ENCODE data around the gene FUT7.
"Not testable (repeated sequence)": the region's sequence is repeated elsewhere in the genome, so short reads cannot be mapped to it uniquely, and the experiment has no call there.

The FUT7 gene

DNA sequence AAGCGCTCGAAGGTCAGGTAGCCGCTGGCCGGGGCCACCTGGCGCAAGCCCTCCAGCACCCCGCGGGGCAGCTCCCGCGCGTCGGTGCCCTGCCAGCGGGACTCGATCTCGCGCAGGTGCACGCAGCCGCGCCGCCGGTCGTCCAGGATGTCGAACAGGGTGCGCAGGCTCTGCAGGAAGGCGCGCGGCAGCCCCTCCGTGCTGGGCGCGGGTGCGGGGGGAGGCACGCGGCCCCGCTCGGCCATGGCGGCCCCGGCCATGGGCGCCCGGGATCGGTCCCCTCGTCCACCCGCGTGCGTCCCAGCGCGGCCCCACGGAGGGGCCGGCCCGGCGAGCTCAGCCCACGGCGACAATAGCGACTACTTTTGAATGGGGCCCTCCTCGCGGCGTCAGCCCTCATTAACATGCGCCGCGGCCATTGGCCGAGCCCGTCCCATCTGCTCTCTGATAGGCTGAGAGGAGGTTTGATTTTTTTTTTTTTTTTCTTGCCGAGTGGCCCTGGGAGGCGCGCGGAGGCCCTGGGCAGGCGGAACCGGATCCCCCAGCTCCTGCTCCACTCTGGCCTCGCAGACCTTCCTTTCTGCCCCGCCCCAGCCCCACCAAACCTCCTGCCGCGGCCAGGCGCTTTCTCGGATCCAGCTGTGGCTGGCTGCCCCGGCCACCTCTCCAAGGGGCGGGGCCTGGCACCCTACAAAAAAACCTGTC, 38.5 kb upstream of the FUT7 start, which contains the start of gene SAPCD2:
Gene SAPCD2 (minus strand): TSS at position 357 of the 705 bp plus-strand sequence. CDS start 97 bp downstream, at position 260.
- Histone ChIP-seq H3K9me3 (ENCODE audit: control insufficient read depth, insufficient read depth, low read length) (no peaks in the 10 kb centered on the region), H3K4me1 (ENCODE audit: insufficient read depth, low read length) (peaks cover 12% of the 10 kb centered on the region)

DNA sequence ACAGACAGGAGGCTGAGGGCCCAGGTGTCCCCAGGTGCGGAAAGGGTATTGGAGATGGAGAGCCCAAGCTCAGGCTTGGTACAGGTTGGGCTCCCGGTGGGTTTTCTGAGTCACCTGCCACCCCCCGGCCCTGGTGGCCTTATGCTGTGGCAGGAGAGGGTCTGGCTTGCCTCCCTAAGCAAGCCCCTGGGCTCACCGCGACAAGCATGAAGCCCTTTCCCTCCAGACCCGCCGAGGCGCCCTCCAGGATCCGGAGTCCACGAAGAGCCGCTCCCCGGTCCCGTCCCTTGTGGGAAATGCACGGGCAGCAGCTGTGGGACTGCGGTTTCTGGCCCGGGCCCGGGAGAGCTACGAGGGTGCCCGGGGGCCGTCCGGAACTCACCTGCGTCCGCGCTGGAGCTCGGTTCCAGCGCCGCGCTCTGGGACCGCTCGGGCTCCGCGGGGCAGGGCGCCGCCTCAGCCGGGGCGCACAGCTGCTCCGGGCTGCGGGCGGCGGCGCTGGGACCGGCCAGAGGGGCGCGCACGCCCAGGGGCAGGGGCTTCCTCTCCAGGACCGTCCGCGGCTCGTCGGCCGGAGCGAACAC, 37.7 kb upstream of the FUT7 start:
- no peaks in the 10 kb centered on the region for H3K9me3 ChIP-seq (ENCODE audit: control insufficient read depth, insufficient read depth, low read length)
- H3K4me1 ChIP-seq (ENCODE audit: insufficient read depth, low read length): peaks cover 5% of the 10 kb centered on the region; the same call in 1 of the 2 replicates
- peak overlapping the region; percentile 76 for H3K9ac ChIP-seq (ENCODE audit: low read depth, low read length)
- H3K36me3 ChIP-seq (ENCODE audit: insufficient read depth, low read length): no peaks in the 10 kb centered on the region

More for the DNA sequence above, 38.5 kb upstream of the FUT7 start, which contains the start of gene SAPCD2:
- Histone ChIP-seq H3K9ac (ENCODE audit: low read depth, low read length) (peak within 1 kb of the TSS; percentile 76), H3K36me3 (ENCODE audit: insufficient read depth, low read length) (no peaks in the 10 kb centered on the region)

DNA sequence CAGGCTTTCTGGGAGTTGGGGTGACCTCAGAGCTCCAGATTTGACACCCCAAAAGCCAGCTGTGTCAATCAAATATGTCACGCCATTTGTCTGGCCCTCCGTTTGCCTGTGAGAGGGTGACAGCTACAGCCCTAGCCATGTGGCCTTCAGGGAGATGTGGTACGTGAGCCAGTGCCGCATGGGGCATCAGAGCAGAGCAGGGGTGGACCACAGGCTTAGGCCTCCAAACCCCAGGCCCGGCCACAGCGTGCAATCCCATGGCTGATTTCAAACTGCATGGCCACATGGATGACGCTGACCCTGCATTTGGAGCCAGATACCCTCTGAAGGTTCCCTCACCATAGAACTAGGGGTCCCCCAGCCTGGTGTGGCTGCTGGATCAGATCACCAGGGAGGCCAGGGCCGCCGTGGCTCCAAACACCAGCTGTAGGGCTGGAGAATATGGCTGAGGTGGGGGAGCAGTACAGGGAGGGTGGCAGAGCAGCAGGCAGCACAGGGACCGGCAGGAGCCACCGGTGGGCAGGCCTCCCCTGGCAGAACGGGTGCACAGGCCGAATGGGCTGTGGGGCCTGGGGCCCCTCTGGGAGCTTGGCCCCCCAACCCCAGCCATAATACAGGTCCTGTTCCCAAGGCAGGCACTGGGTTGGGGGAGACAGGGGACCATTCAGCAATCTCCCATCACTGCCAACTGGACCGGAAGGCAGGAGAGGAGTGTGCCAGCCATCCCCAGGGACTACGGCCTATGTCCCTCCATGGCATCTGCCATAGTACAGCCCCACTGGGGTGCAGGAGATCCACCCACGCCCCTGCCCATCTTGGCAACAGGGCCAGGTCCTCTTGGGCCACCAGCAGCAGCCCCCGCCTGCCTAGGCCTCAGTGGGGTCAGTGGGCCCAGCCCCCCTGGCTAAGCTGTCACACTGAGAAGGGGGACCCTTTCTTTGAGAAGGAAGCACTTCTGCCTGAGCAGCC, 36.9 kb upstream of the FUT7 start:
- Histone ChIP-seq H3K9me3 (ENCODE audit: control insufficient read depth, insufficient read depth, low read length) (no peaks in the 10 kb centered on the region), H3K9ac (ENCODE audit: low read depth, low read length) (peak overlapping the region; percentile 76; the same call in 1 of the 2 replicates), H3K36me3 (ENCODE audit: insufficient read depth, low read length) (no peaks in the 10 kb centered on the region), H3K4me1 (ENCODE audit: insufficient read depth, low read length) (peaks cover 4% of the 10 kb centered on the region; the same call in 1 of the 2 replicates)

DNA sequence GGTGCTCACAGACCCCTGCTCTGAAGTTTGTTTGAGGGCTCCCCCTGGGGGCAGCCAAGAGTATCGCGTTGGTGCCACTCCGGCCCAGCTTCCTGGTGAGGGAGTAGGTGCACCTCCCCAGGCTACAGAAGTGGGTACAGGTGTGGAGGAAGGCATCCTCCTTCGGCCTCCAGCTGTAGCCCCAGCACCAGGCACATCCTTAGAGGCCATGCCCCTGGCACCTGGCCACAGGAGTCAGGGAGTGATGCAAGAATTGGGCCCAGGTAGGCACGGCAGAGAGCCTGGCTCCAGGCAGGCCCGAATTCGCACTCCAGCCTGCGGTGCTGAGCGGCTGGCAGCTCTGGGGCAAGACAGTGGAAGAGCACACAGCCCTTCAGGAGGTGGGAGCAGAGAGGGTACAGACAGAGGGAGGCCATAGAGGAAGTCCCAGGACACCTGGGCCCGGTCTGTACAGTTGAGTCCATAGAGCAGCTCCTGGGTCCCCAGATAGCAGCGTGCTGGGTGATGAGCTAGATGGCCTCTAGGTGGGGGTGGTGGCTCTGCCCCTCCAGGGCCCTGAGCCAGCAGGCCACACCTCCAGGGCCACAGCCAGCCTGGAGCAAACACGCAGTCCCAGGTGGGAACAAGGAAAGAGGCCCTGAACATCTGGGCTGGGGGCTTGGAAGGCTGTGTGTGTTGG, 36.1 kb upstream of the FUT7 start:
- peaks cover 4% of the 10 kb centered on the region; the same call in 1 of the 2 replicates for H3K4me1 ChIP-seq (ENCODE audit: insufficient read depth, low read length)
- no peaks in the 10 kb centered on the region for H3K9me3 ChIP-seq (ENCODE audit: control insufficient read depth, insufficient read depth, low read length)
- no peak overlapping the region for H3K9ac ChIP-seq (ENCODE audit: low read depth, low read length)
- no peaks in the 10 kb centered on the region for H3K36me3 ChIP-seq (ENCODE audit: insufficient read depth, low read length)

DNA sequence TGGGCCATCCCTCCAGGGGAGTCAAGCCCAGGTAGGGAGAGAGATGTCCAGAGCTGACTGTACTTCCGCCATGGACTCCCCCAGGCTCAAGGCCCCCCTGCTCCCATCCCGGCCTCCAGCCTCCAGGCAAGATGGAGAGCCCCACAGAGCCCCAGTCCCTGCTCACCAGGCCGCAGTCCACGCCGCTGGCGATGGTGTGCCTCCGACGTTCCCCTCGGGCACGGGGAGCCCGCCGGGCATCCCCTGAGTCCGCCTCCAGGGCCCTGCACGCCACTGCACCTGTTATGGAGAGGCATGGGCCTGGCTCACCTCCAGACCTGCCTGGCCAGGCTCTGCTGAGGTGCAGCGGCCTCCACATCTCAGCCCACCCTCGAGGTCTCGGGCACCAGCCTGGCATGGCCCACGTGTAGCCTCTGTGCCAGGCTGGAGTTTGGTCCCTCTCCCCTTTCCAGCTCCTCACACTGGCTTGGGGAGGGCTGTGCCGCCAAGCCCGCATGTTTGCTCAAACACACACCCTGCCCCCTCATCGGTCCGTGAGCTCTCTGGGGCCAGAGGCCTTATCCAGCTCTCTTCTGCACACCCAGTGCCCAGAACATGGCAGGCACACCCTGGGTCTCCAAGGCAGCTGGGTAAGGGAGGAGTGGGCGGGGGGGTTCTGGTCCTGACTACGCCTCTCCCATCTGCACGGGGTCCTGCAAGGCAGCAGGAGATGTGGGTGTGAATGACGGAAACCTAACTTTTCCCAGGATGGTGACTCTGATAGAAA, 34.4 kb upstream of the FUT7 start:
- Histone ChIP-seq H3K9ac (ENCODE audit: low read depth, low read length) (no peak overlapping the region), H3K36me3 (ENCODE audit: insufficient read depth, low read length) (no peaks in the 10 kb centered on the region), H3K4me1 (ENCODE audit: insufficient read depth, low read length) (peaks cover 4% of the 10 kb centered on the region; the same call in 1 of the 2 replicates), H3K9me3 (ENCODE audit: control insufficient read depth, insufficient read depth, low read length) (no peaks in the 10 kb centered on the region)

DNA sequence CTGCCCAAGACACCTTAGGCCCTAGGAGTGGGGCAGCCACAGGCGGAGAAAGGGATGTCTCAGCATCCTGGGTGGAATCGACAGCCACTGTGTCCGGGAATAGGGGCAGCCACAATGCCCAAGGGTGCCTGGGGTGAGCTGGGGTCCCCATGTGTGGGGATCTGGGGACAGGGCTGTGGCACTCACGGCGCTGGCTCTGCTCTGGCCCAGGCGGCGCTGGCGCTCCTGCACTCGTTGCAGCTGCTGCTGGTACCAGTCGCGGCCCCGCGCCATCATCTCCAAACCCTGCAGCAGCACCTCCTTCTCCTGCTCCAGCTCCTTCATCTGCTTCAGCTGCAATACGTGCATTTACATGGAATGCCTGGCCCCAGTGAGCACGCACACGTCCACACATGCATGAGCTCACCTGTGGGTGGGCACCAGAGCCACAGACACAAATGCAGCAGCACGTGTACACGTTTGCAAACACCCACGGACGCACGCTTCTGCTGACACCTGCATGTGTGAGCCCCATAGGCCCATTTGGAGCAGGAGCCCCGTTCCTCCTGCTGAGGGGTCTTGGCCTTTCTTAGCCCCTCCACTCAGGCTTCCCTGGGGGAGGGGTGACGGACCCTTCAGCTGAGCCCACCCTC, 33.6 kb upstream of the FUT7 start:
- no peak overlapping the region for H3K9ac ChIP-seq (ENCODE audit: low read depth, low read length)
- no peaks in the 10 kb centered on the region for H3K36me3 ChIP-seq (ENCODE audit: insufficient read depth, low read length)
- peaks cover 4% of the 10 kb centered on the region; the same call in 1 of the 2 replicates for H3K4me1 ChIP-seq (ENCODE audit: insufficient read depth, low read length)
- no peaks in the 10 kb centered on the region for H3K9me3 ChIP-seq (ENCODE audit: control insufficient read depth, insufficient read depth, low read length)

DNA sequence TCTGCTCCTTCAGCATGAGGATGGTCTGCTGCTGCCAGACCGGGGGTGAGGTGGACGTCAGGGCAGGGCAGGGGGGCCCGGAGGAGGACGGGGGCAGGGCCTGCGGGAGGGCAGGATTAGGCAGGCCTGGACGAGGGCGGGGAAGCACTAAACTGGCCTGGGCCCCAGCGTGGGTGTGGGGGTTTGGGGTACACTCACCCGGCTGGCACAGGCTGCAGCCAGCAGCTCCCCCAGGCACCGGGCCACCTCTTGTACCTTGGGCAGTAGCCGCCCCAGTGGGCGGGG, 32.9 kb upstream of the FUT7 start:
- H3K9ac ChIP-seq (ENCODE audit: low read depth, low read length): no peak overlapping the region
- peaks cover 4% of the 10 kb centered on the region; the same call in 1 of the 2 replicates for H3K4me1 ChIP-seq (ENCODE audit: insufficient read depth, low read length)
- H3K9me3 ChIP-seq (ENCODE audit: control insufficient read depth, insufficient read depth, low read length): no peaks in the 10 kb centered on the region
- H3K36me3 ChIP-seq (ENCODE audit: insufficient read depth, low read length): no peaks in the 10 kb centered on the region

DNA sequence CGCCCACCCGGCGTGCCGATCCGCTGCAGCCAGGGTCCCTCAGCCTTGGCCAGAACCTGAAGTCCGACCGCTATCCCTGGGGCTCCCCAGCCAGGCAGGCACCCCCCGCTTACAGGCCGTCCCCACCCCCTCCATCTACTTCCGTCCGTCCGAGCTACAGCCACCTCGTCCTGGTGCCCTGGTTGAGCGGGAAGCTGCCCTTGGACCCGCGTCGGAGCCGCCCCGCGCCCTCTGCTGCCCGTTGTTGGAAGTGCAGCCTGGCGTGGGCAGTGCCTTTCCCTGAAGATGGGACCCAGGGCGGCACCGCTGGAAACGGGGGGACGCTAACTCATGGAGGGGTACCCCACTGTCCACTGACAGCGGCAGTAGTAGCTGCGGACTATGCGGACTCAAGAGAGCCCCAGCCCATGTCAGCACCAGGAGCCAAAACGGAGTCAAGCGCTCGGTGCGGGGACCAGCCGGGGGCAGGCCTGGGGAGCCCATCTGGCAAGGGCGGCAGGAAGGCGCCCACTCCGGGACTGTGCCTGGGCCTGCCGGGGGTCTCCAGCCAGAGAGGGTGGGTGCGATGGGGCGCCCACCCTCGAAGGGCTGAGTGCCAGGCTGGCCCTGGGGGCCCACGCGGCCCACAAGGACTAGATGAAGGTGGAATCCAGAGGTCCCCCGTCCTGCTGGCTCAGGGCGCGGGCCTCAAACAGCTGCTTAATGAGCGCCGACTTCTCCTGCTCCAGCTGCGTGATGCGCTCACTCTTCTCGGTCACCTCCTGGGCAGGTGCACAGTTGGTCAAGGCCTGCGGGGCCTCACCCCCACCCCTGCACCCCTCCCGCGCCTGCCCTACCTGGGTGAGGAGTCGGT, 32.4 kb upstream of the FUT7 start:
- Histone ChIP-seq H3K9ac (ENCODE audit: low read depth, low read length) (no peak overlapping the region), H3K4me1 (ENCODE audit: insufficient read depth, low read length) (peaks cover 4% of the 10 kb centered on the region; the same call in 1 of the 2 replicates), H3K36me3 (ENCODE audit: insufficient read depth, low read length) (no peaks in the 10 kb centered on the region), H3K9me3 (ENCODE audit: control insufficient read depth, insufficient read depth, low read length) (no peaks in the 10 kb centered on the region)

DNA sequence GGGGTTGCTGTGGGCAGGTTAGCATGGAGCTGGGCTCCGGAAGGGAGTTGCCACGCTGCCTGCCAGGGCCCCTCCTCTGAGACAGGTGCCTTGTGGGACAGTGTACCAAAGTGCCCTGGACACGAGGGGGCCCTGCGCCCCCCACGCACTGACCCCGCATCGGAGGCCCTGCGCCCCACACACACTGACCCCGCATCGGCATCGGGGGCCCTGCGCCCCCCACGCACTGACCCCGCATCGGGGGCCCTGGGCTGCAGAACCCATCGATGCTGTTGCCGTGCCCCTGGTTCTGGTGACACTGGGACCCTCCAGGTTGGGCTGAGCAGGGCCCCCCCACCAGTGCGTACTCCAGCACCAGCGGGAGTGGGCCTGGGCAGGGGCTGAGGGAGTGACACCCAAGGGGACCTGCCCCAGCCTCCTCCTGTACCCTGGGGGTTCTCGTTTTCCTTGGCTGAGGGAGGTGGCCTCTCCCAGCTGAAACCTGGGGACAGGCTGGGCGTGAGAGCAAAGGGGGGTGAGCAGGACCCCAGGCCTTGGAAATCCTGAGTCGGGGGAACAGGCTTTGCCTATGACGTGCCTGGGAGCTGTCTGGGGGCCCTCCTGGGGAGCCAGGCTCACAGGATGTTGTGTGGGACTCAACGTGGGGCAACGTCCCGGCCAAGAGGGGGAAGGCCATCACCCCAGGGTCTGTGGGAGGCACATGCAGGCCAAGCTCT, 31.6 kb upstream of the FUT7 start:
- Histone ChIP-seq H3K36me3 (ENCODE audit: insufficient read depth, low read length) (no peaks in the 10 kb centered on the region), H3K4me1 (ENCODE audit: insufficient read depth, low read length) (peaks cover 4% of the 10 kb centered on the region; the same call in 1 of the 2 replicates), H3K9ac (ENCODE audit: low read depth, low read length) (no peak overlapping the region)

DNA sequence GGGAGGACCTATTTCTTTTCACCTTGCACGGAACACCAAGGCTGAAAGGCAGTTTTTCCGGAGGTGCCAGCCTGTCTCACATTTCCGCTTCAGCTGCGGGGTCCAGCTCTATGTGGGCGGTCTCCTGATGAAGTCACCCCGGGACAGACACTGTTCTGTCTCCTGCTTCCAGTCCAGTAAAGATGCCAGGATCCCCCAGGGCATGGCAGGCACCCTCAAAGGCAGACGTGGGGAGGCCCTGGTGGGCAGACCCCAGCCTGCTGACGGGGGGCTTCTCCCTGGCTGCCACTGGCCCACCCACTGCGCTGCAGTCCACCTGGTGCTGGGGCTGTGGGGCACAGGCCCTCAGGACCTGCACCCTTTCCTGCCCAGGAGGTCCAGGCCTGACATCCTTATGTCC, 30.9 kb upstream of the FUT7 start:
- not testable (repeated sequence) for H3K36me3 ChIP-seq (ENCODE audit: insufficient read depth, low read length); H3K9ac ChIP-seq (ENCODE audit: low read depth, low read length); H3K4me1 ChIP-seq (ENCODE audit: insufficient read depth, low read length); H3K9me3 ChIP-seq (ENCODE audit: control insufficient read depth, insufficient read depth, low read length)

More for the DNA sequence above, 31.6 kb upstream of the FUT7 start:
- no peaks in the 10 kb centered on the region for H3K9me3 ChIP-seq (ENCODE audit: control insufficient read depth, insufficient read depth, low read length)

DNA sequence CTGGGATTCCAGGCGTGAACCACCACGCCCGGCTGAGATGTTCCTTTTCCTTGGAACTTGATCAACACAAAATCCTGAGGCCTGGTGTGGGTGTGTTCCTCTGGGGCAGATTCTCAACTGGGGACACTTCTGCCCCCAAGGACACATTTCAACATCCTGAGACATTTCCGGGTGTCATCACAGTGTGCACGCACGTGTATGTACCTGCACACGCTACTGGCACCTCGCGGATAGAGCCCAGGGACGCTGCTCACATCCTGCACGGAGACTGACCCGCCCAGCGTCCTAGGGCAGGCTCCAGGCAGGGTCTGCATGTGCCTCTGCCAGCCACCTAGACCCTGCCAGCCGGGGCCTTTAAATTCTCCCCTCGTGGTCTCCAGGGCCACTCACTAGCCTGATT, 30.5 kb upstream of the FUT7 start:
- Histone ChIP-seq H3K4me1 (ENCODE audit: insufficient read depth, low read length) (no peaks in the 10 kb centered on the region), H3K9me3 (ENCODE audit: control insufficient read depth, insufficient read depth, low read length) (no peaks in the 10 kb centered on the region), H3K9ac (ENCODE audit: low read depth, low read length) (no peak overlapping the region), H3K36me3 (ENCODE audit: insufficient read depth, low read length) (no peaks in the 10 kb centered on the region)
